IPS-18c (cell line): ENCODE results near the gene GPR17.

Experiments
- H3K4me3 ChIP-seq: 2 replicates; pipeline ENCODE4 v1.7.0; 2013; ENCODE audit warnings: low read depth, mild to moderate bottlenecking, low read length, moderate library complexity; ENCODE audit not compliant: insufficient read depth
- H3K9me3 ChIP-seq: one replicate; pipeline ENCODE4 v1.6.1; 2013; ENCODE audit warnings: mild to moderate bottlenecking, low read length, moderate library complexity; ENCODE audit not compliant: control insufficient read depth, insufficient read depth

The GPR17 gene

DNA sequence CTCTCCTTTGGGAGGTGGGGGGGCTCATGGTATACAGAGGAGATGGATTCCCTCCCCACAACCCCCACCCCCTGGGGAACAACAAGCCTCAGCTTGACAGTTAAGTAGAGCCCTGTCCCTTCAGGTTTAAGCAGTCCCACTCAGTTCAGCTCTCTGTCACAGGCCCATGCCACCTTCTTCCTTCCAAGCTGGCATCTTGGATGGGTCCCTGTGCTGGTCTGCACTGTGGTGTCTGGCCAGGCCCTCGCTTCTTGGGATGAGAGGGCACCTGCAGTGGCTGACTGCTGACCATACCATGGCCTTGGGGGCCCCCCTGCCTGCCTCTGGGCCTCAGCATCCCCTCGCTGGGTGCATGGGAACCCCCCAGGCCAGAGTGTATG, 20.4 kb upstream of the GPR17 start:
- Histone ChIP-seq H3K4me3 (no peak overlapping the region), H3K9me3 (no peaks in the 10 kb centered on the region)

DNA sequence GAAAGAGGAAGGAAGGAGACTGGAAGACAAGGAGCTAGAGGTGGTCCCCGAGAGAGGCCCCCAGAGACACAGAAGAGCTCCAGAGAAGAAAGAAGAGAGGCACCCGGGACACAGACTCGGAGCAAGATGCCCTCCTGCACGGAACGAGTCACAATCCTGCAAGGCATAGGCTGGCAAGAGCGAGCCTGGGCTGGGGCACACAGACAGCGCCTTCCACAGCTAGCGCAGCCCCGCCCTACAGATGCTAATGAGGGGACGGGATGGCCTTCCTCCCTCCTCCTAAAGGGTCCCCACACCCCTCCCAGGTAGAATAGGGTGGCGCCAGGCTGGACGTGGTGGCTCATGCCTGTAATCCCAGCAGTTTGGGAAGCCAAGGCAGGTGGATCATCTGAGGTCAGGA, 19.8 kb upstream of the GPR17 start:
- no peaks in the 10 kb centered on the region for H3K9me3 ChIP-seq
- no peak overlapping the region for H3K4me3 ChIP-seq

- Histone ChIP-seq H3K9me3 (no peaks in the 10 kb centered on the region), H3K4me3 (no peak overlapping the region)
Measured at GRCh38 chr2:127626917-127627739, 18.8 kb upstream of the GPR17 start.

GRCh38 chr2:127627740-127628571, 18.0 kb upstream of the GPR17 start:
- no peaks in the 10 kb centered on the region for H3K9me3 ChIP-seq
- no peak overlapping the region for H3K4me3 ChIP-seq

DNA sequence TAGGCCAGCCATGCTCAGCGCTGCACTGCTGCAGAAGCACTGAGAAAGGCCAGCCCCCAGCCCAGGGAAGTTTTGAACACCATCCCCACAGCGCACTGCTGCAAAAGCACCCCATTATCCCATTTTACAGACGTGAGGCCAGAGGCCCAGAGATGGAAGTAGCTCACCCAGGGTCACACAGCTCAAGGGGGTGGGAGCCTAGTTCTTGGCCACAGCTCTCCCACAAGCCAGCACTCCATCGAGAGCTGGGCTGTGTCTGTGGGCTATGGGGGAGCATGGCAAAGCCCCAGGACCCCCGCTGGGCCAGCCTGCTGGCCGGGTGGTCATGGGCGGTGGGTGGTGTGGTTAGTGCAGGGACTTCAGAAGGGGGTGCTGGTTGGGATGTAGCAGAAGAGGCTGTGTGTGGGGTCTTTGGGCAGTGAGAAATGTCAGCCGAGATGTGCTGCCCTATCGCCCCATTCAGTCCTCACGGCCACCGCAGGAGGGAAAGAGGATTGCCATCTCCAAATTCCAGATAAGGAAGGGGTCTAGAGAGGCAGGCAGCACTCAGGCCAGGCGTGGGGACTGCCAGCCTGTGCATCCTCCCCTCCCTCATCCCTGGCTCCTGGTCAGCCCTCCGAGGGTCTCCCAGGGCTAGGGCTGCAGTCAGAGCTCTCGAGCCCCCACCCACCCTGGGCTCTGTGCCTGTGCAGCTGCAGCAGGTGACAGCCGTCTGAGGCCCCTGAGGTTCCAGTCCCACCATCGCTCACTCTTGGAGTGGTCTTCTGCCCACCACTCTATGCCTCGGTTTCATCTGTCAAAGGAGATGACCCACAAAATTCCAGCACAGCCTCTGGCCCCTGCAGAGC, 17.0 kb upstream of the GPR17 start:
- Histone ChIP-seq H3K4me3 (no peak overlapping the region), H3K9me3 (no peaks in the 10 kb centered on the region)

DNA sequence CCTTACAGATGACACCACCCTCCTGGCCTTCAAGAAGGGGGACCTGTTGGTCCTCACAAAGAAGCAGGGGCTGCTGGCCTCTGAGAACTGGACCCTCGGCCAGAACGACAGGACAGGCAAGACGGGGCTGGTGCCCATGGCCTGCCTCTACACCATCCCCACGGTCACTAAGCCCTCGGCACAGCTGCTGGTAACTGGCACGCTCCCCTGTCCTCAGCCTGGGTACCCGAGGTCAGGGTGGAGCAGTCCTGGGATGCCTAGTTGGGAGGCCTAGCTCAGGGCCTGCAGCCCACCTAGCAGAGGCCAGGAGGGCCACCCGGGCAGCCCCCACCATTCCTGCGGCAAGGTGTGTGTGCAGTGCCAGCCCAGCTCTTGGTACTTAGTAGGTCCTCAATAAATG, 16.3 kb upstream of the GPR17 start:
- Histone ChIP-seq H3K4me3 (no peak overlapping the region), H3K9me3 (no peaks in the 10 kb centered on the region)

DNA sequence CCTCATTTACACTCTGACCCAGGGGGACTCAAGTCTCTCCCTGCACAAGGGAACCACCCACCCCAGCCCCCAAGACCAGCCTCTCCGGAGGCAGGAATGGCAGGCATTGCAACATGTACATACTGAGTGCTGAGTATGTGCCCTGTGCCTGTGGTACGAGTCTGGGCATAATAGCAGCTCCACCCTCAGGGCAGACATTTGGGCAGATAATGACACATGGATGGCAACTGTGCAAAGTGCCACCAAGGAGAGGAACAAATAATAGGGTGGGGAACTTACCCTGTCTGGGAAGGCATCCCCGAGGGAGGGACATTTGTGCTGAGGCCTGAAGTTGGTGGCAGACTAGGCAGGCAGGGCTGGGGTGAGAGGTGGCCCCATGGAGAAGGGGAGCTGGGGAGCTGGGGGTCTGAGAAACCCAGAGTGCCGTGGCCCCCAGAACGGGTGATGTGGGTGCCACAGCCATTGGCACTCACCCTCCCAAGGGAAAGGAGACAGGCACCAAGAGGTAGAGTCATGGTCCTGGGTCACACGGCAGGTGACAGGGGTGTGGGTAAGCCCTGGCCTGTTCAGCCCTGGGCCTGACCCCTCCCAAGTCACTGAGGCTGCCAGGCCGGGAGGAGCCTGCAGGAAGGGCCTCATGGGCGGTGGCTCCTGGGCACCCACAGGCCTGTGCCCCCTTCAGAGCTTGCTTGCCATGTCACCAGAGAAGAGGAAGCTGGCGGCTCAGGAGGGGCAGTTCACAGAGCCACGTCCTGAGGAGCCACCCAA, 15.7 kb upstream of the GPR17 start:
- no peak overlapping the region for H3K4me3 ChIP-seq
- H3K9me3 ChIP-seq = no peaks in the 10 kb centered on the region

DNA sequence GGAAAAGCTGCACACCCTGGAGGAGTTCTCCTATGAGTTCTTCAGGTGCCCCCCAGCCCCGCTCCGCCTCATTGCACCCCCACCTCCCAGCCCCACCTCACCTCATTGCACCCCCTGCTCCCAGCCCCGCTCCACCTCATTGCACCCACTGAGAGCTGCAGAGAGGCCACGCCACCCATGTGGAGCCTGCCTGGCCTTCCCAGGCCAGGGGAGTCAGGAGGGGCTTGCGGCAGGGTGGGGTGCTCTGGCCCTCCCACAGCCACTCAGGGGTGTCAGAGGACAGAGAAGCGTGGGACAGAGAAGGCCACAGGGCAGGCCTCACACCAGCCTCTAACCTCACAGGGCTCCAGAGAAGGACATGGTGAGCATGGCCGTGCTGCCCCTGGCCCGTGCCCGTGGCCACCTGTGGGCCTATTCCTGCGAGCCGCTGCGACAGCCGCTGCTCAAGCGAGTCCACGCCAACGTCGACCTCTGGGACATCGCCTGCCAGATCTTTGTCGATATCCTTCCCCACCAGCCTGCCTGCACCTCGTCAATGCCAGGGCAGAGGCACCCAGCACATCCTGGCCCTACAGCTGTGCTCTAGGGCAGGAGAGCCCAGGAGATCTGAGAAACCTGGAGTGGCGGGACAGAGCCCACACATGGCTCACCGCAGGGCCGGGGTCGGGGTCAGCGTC, 15.0 kb upstream of the GPR17 start:
- H3K9me3 ChIP-seq = no peaks in the 10 kb centered on the region
- no peak overlapping the region for H3K4me3 ChIP-seq

GRCh38 chr2:127631541-127631996, 14.4 kb upstream of the GPR17 start:
- no peaks in the 10 kb centered on the region for H3K9me3 ChIP-seq
- no peak overlapping the region for H3K4me3 ChIP-seq

DNA sequence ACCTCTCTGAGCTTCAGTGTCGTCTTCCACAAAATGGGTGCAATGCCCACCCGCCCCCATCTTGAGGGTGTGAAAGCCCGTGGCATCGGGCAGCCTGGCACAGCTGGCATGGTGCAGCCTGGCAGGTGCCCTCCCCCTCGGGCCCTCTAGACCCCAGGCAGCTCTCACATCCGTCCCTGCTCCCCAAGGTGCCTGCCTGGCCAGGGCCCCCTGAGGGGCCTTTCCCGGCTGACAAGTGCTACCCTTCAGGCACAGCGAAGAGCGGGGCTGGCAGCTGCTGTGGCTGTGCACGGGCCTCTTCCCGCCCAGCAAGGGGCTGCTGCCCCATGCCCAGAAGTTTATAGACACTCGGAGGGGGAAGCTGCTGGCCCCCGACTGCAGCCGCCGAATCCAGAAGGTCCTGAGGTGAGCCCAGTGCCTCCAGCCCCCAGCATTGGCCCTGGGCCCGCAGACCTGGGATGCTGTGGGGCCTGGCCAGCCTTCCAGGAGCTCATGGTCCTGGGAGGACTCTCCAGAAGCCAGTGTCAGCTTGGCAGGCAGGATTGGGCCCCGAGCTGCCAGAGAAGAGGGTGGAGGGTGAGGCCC, 13.9 kb upstream of the GPR17 start:
- Histone ChIP-seq H3K4me3 (no peak overlapping the region), H3K9me3 (no peaks in the 10 kb centered on the region)

DNA sequence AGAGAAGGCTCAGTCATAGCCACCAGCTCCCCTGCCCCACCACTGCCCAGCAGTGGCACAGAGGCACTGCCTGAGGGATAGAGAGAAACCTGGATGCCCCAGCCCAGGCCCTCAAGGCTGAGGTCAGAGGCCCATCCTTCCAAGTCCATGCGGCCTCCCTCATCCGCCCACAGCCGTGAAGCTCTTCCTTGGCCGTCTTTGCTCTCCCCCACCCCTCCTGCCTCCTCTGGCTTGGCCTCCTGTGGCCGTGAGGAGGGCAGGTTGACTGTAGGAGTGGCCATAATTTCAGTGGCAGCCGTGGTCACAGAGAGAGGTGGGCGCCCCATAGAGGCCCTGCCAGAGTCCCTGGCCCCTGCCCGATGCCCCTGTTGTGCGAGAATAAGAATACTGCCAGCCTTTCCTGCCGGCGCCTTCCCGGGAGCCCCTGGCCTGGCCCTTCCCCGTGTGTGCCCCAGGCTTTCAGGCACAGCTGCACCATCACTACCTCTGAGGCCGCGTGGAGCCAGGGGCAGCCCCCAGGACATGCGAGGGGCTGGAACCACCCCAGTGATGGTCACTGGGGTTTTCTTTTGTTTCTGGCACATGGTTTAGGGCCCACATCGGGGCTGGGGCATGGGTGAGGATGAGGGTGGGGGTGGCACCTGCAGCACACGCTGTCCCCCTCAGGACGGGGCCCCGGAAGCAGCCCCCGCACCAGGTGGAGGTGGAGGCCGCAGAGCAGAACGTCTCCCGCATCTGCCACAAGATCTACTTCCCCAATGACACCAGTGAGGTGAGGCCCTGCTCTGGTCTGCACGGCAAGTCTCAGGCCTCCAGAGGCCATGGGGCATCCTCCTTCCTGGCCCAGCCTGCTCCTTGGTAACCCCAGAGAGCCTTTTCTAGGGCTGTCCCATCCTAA, 13.1 kb upstream of the GPR17 start:
- Histone ChIP-seq H3K4me3 (no peak overlapping the region), H3K9me3 (no peaks in the 10 kb centered on the region)

- H3K9me3 ChIP-seq = no peaks in the 10 kb centered on the region
- no peak overlapping the region for H3K4me3 ChIP-seq
Measured at GRCh38 chr2:127633556-127634065, 12.3 kb upstream of the GPR17 start.

DNA sequence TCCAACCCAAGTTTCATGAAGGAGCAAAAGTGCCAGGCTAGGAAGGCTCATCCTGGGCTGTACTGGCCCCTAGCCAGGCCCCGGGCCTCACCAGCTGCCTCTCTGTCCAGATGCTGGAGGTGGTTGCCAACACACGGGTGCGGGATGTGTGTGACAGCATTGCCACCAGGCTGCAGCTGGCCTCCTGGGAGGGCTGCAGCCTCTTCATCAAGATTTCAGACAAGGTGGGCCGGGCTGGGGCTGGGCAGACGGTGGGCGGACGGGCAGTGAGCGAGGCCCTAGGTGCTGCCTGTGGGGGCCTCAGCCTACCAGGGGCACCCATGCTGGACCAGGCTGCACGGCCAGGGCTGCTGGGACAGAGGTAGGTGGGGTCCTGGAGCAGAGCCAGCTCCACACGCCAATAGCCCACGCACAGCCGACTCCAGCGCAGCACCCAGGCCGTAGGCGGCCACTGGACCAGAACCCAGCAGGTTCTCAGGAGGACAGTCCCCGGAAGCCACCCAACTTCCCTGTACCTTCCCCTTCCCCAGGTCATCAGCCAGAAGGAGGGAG, 11.8 kb upstream of the GPR17 start:
- no peaks in the 10 kb centered on the region for H3K9me3 ChIP-seq
- no peak overlapping the region for H3K4me3 ChIP-seq

- Histone ChIP-seq H3K4me3 (no peak overlapping the region), H3K9me3 (no peaks in the 10 kb centered on the region)
Measured at GRCh38 chr2:127634626-127635379, 11.2 kb upstream of the GPR17 start.
